ENCODE data around the gene FAM107B.
A peak's percentile ranks its signal among the peaks of the same experiment; 100 is the strongest.
"Not testable (repeated sequence)": the region's sequence is repeated elsewhere in the genome, so short reads cannot be mapped to it uniquely, and the experiment has no call there.

The FAM107B gene

GRCh38 chr10:14661818-14662217 lies 112.9 kb downstream of the FAM107B start:
- DNase-seq (ENCODE audit: low spot score): no peak

GRCh38 chr10:14660831-14661230 lies 113.9 kb downstream of the FAM107B start:
- DNase-seq (ENCODE audit: low spot score): no peak

- DNase-seq (ENCODE audit: low spot score): no peak
These were observed 115.0 kb downstream of the FAM107B start for GRCh38 chr10:14659626-14660196.

- not testable (repeated sequence) for DNase-seq (ENCODE audit: low spot score)
These were observed 115.6 kb downstream of the FAM107B start for GRCh38 chr10:14659137-14659536.

- no peak for DNase-seq (ENCODE audit: low spot score)
These were observed 116.2 kb downstream of the FAM107B start for GRCh38 chr10:14658331-14659127.

GRCh38 chr10:14656052-14656730 lies 118.5 kb downstream of the FAM107B start:
- no peak for DNase-seq (ENCODE audit: low spot score)

- DNase-seq (ENCODE audit: low spot score): no peak
These were observed 119.8 kb downstream of the FAM107B start for GRCh38 chr10:14654821-14655382.

GRCh38 chr10:14653271-14654161 lies 121.2 kb downstream of the FAM107B start:
- peak; percentile 64 for DNase-seq (ENCODE audit: low spot score)

- DNase-seq (ENCODE audit: low spot score): no peak
These were observed 121.9 kb downstream of the FAM107B start for GRCh38 chr10:14652816-14653215.

GRCh38 chr10:14652067-14652466 lies 122.6 kb downstream of the FAM107B start:
- no peak for DNase-seq (ENCODE audit: low spot score)

GRCh38 chr10:14649739-14650138 lies 125.0 kb downstream of the FAM107B start:
- no peak for DNase-seq (ENCODE audit: low spot score)

GRCh38 chr10:14648946-14649345 lies 125.8 kb downstream of the FAM107B start:
- DNase-seq (ENCODE audit: low spot score): no peak

- peak; percentile 82 for DNase-seq (ENCODE audit: low spot score)
These were observed 126.5 kb downstream of the FAM107B start for GRCh38 chr10:14648005-14648765.

GRCh38 chr10:14645239-14645960 lies 129.3 kb downstream of the FAM107B start:
- DNase-seq (ENCODE audit: low spot score): no peak

- no peak for DNase-seq (ENCODE audit: low spot score)
These were observed 135.1 kb downstream of the FAM107B start for GRCh38 chr10:14639637-14640036.

GRCh38 chr10:14635043-14635710 lies 139.5 kb downstream of the FAM107B start:
- no peak for DNase-seq (ENCODE audit: low spot score)

- not testable (repeated sequence) for DNase-seq (ENCODE audit: low spot score)
These were observed 140.1 kb downstream of the FAM107B start for GRCh38 chr10:14634572-14634971.

- DNase-seq (ENCODE audit: low spot score): no peak
These were observed 148.8 kb downstream of the FAM107B start for GRCh38 chr10:14625765-14626525.

- DNase-seq (ENCODE audit: low spot score): no peak
These were observed 149.5 kb downstream of the FAM107B start for GRCh38 chr10:14625192-14625631.
